HepG2 (cell line): Measurements from ENCODE around the gene ATG5. TPM values are rescaled to one million over a fixed set of nuclear protein-coding genes. Genes with fewer than 3 reads are reported as not detected.

ENCODE experiments used
- ATAC-seq: fragments of 200-7000 bp; cut with Tn5 transposase; 3 replicates; pipeline ENCODE4 v1.9.1; 2020; ENCODE audit warnings: mild to moderate bottlenecking, moderate library complexity
- Bru-seq: library from RNA; stranded (reverse); fragments of 400-500 nt; gene quantifications from one replicate; lab custom pipeline; 2021; lab: Mats Ljungman, UMichigan
- BruChase-seq, 2 experiments: library from RNA; stranded (reverse); fragments of 400-500 nt; gene quantifications; one replicate each; lab custom pipeline; 2021; lab: Mats Ljungman, UMichigan
- BruUV-seq: library from RNA; stranded (reverse); fragments of 400-500 nt; replicated peaks from 2 replicates; lab custom pipeline; 2021; lab: Mats Ljungman, UMichigan
- CTCF ChIA-PET: fragments of 300-600 bp; formaldehyde crosslinking; extraction: SDS; loops from one replicate; lab custom pipeline; 2021; ENCODE audit warnings: low total read pairs, inconsistent platforms, low intra/inter-chr PET ratio; lab: Yijun Ruan, JAX
- POLR2A ChIA-PET: fragments of 350-600 bp; sonication (Branson Sonifier 250); formaldehyde crosslinking; loops from one replicate; lab custom pipeline; 2020; ENCODE audit warnings: antibody characterized with exemption, inconsistent platforms; lab: Yijun Ruan, JAX
- DNase-seq: peaks from one replicate; pipeline ENCODE4 v3.0.0-alpha.2; 2015; ENCODE audit warnings: low spot score
- FAIRE-seq: peaks from 3 replicates; lab custom pipeline; 2011; peaks lifted over from hg19 to GRCh38; lab: Jason Lieb, UNC
- H2AFZ ChIP-seq: one replicate; pipeline ENCODE4 v1.6.1; 2011; ENCODE audit warnings: low read length, inconsistent platforms
- H3K27ac ChIP-seq: fragments of 300-600 bp; 3 replicates; pipeline ENCODE4 v1.8.0; 2011; ENCODE audit warnings: mixed run types, mild to moderate bottlenecking, mixed read lengths, low read length, inconsistent platforms; ENCODE audit not compliant: insufficient read depth; ENCODE audit errors: extremely low read length
- H3K27me3 ChIP-seq, 2 experiments: fragments of 200-600 bp in 1 of 2; 2 replicates in 1 of 2; 3 replicates in 1 of 2; pipeline versions ENCODE4 v1.6.0 to v1.8.0; 2011; ENCODE audit warnings: low read length in 2 of 2, mild to moderate bottlenecking in 2 of 2, moderate library complexity in 2 of 2, inconsistent platforms in 1 of 2; ENCODE audit not compliant: insufficient read depth in 2 of 2, control insufficient read depth in 1 of 2
- H3K36me3 ChIP-seq, 2 experiments: fragments of 200-600 bp in 1 of 2; replicated peaks in 1 of 2; 2 replicates in 1 of 2; 3 replicates in 1 of 2; pipeline versions ENCODE4 v1.5.1 to v1.8.0; 2011; ENCODE audit warnings: low read length in 2 of 2, inconsistent platforms in 1 of 2; ENCODE audit not compliant: insufficient read depth in 2 of 2, control insufficient read depth in 1 of 2
- H3K4me1 ChIP-seq: 2 replicates; pipeline ENCODE4 v1.5.1; 2012; ENCODE audit warnings: low read length, inconsistent platforms; ENCODE audit not compliant: insufficient read depth
- H3K4me2 ChIP-seq: 2 replicates; pipeline ENCODE4 v1.6.0; 2011; ENCODE audit warnings: low read depth, low read length, inconsistent platforms
- H3K4me3 ChIP-seq, 3 experiments: fragments of 200-600 bp in 1 of 3; sonication (generic), shearing (Covaris generic) in 1 of 3; replicated peaks in 1 of 3; 2 replicates each; pipeline ENCODE4 v1.5.1; 2011 to 2016; ENCODE audit warnings: low read length in 3 of 3, inconsistent platforms in 2 of 3, low read depth in 2 of 3, mild to moderate bottlenecking in 2 of 3, control low read depth in 1 of 3, mixed read lengths in 1 of 3; ENCODE audit not compliant: insufficient read depth in 1 of 3
- H3K79me2 ChIP-seq: one replicate; pipeline ENCODE4 v1.6.1; 2011; ENCODE audit warnings: low read length, inconsistent platforms; ENCODE audit not compliant: insufficient read depth
- H3K9ac ChIP-seq: 2 replicates; pipeline ENCODE4 v1.6.0; 2011; ENCODE audit warnings: mild to moderate bottlenecking, low read depth, low read length, inconsistent platforms; ENCODE audit not compliant: insufficient read depth
- H3K9me3 ChIP-seq: 2 replicates; pipeline ENCODE4 v1.5.1; 2012; ENCODE audit warnings: mild to moderate bottlenecking, low read length
- H4K20me1 ChIP-seq: 2 replicates; pipeline ENCODE4 v1.6.0; 2011; ENCODE audit warnings: inconsistent platforms, mild to moderate bottlenecking, low read length, moderate library complexity; ENCODE audit not compliant: insufficient read depth
- TBX2 ChIP-seq: sonication (generic); formaldehyde crosslinking; IDR thresholded peaks from 2 replicates; pipeline ENCODE4 v1.5.0; 2020; ENCODE audit warnings: missing genetic modification reagents, mild to moderate bottlenecking, borderline replicate concordance
- ZNF609 ChIP-seq: sonication (generic); formaldehyde crosslinking; IDR thresholded peaks from 2 replicates; pipeline ENCODE4 v1.4.0; 2020; ENCODE audit warnings: mild to moderate bottlenecking, missing genetic modification reagents, borderline replicate concordance
- ZSCAN31 ChIP-seq: sonication (generic); formaldehyde crosslinking; IDR thresholded peaks from 2 replicates; pipeline ENCODE4 v1.5.0; 2020; ENCODE audit warnings: low read depth, mild to moderate bottlenecking, missing genetic modification reagents
- WGBS: methylation state at CpG from one replicate; pipeline ENCODE4 v1.1.6; 2017; ENCODE audit warnings: low lambda C conversion rate; 5-methylcytosine and 5-hydroxymethylcytosine counted together
- in situ Hi-C: cut with HindIII; loops from 2 replicates; pipeline ENCODE4 v1.10.0; 2017; ENCODE audit warnings: low pct_unique_long_range_greater_than_20kb; ENCODE audit not compliant: extremely low pct_ligation_motif_present
- intact Hi-C: fragments of 100-400 bp; cut with micrococcal nuclease; formaldehyde crosslinking; loops from one replicate; pipeline ENCODE4 v1.10.0; 2022; ENCODE audit not compliant: unreplicated experiment
- long read RNA-seq, 2 experiments: library from RNA in 1 of 2; library from polyadenylated mRNA in 1 of 2; stranded (forward) in 1 of 2; unstranded in 1 of 2; transcript quantifications; one replicate each; pipeline ENCODE4 v2.0.0, GENCODE V29; 2019 to 2022
- polyA minus RNA-seq, 3 experiments: library from RNA; depleted of rRNA, polyadenylated mRNA; stranded (reverse); fragments of >200 nt; gene quantifications; 2 replicates each; pipeline ENCODE4 v1.2.3, GENCODE V29; 2011; ENCODE audit warnings: low replicate concordance in 1 of 3
- polyA plus RNA-seq, 8 experiments: library from polyadenylated mRNA; depleted of rRNA in 3 of 8; stranded (reverse) in 7 of 8; unstranded in 1 of 8; fragments of >200 nt; fragmentation: Illumina TruSeq in 4 of 8; extraction: Trizol in 4 of 8; gene quantifications; 2 replicates each; pipeline versions ENCODE4 v1.2.1 to v1.2.3, GENCODE V29; 2011 to 2016; ENCODE audit warnings: low read depth in 4 of 8, missing spikeins in 1 of 8, mixed read lengths in 1 of 8; ENCODE audit not compliant: insufficient read depth in 1 of 8
- total RNA-seq, 5 experiments: library from RNA; depleted of rRNA; stranded (reverse); fragments of >200 nt; fragmentation: Illumina TruSeq; extraction: Trizol; gene quantifications; 2 replicates each; pipeline ENCODE4 v1.2.3, GENCODE V29; 2016; ENCODE audit warnings: low read depth in 1 of 5
- TF ChIP-seq, protein P1 (sequence below): sonication (generic); formaldehyde crosslinking; IDR thresholded peaks from 2 replicates; pipeline ENCODE4 v1.5.0; 2020; ENCODE audit warnings: missing genetic modification reagents
- TF ChIP-seq, protein P2 (sequence below): sonication (generic); formaldehyde crosslinking; IDR thresholded peaks from 2 replicates; pipeline ENCODE4 v1.4.0; 2020; ENCODE audit warnings: missing genetic modification reagents, mild to moderate bottlenecking, borderline replicate concordance

The ATG5 gene
- 48.0 and 56.8 TPM in 2 replicates for total RNA-seq (2016; rRNA removed; fragmentation: Illumina TruSeq; extraction: Trizol)
- total RNA-seq (2016; cell fraction: cytosol; rRNA removed; fragmentation: Illumina TruSeq; extraction: Trizol; ENCODE audit: low read depth) = 13.1 and 21.9 TPM in 2 replicates
- total RNA-seq (2016; cell fraction: insoluble cytoplasmic fraction; rRNA removed; fragmentation: Illumina TruSeq; extraction: Trizol) = 45.0 and 61.9 TPM in 2 replicates
- 42.6 and 44.2 TPM in 2 replicates for total RNA-seq (2016; cell fraction: membrane; rRNA removed; fragmentation: Illumina TruSeq; extraction: Trizol)
- total RNA-seq (2016; cell fraction: nucleus; rRNA removed; fragmentation: Illumina TruSeq; extraction: Trizol) = 29.4 and 34.0 TPM in 2 replicates
- polyA plus RNA-seq (2011; rRNA removed) = 15.0 and 21.3 TPM in 2 replicates
- polyA plus RNA-seq (2011; cell fraction: cytosol; rRNA removed) = 7.3 and 11.1 TPM in 2 replicates
- polyA plus RNA-seq (2011; cell fraction: nucleus; rRNA removed) = 4.8 and 5.6 TPM in 2 replicates
- polyA plus RNA-seq (2012) = 20.3 and 21.3 TPM in 2 replicates
- polyA plus RNA-seq (2016; cell fraction: cytosol; fragmentation: Illumina TruSeq; extraction: Trizol; ENCODE audit: low read depth) = 17.0 and 23.6 TPM in 2 replicates
- 45.3 and 56.4 TPM in 2 replicates for polyA plus RNA-seq (2016; cell fraction: insoluble cytoplasmic fraction; fragmentation: Illumina TruSeq; extraction: Trizol; ENCODE audit: low read depth)
- 26.5 and 29.5 TPM in 2 replicates for polyA plus RNA-seq (2016; cell fraction: membrane; fragmentation: Illumina TruSeq; extraction: Trizol; ENCODE audit: low read depth)
- 22.5 and 23.3 TPM in 2 replicates for polyA plus RNA-seq (2016; cell fraction: nucleus; fragmentation: Illumina TruSeq; extraction: Trizol; ENCODE audit: insufficient read depth, low read depth)
- 5.8 and 12.9 TPM in 2 replicates for polyA minus RNA-seq (2011; rRNA and poly(A)+ RNA removed; ENCODE audit: low replicate concordance)
- 11.5 and 15.6 TPM in 2 replicates for polyA minus RNA-seq (2011; cell fraction: cytosol; rRNA and poly(A)+ RNA removed)
- polyA minus RNA-seq (2011; cell fraction: nucleus; rRNA and poly(A)+ RNA removed) = 51.4 and 60.9 TPM in 2 replicates
- Bru-seq, nascent RNA = percentile 69 among the genes with signal in this experiment
- percentile 49 among the genes with signal in this experiment for BruChase-seq, experiment 1, labeled RNA remaining after a 6-hour chase
- BruChase-seq, experiment 2, labeled RNA remaining after a 2-hour chase = percentile 54 among the genes with signal in this experiment
- long read RNA-seq, experiment 1, transcript ATG5-208 (7 exons, 3,035 nt) = minor isoform, 6 of 48 reads
- long read RNA-seq, experiment 1, transcript ATG5-204 (8 exons, 3,216 nt) = major isoform, 35 of 48 reads
- long read RNA-seq, experiment 1, partial matches to known transcripts = 2 of 48 reads
- long read RNA-seq, experiment 1, other reads (novel, unspliced or antisense) = 3 of 48 reads
- long read RNA-seq, experiment 2, transcript ATG5-204 (8 exons, 3,216 nt) = major isoform, 23 of 46 reads
- long read RNA-seq, experiment 2, partial matches to known transcripts = 2 of 46 reads
- long read RNA-seq, experiment 2, other reads (novel, unspliced or antisense) = 19 of 46 reads

DNA sequence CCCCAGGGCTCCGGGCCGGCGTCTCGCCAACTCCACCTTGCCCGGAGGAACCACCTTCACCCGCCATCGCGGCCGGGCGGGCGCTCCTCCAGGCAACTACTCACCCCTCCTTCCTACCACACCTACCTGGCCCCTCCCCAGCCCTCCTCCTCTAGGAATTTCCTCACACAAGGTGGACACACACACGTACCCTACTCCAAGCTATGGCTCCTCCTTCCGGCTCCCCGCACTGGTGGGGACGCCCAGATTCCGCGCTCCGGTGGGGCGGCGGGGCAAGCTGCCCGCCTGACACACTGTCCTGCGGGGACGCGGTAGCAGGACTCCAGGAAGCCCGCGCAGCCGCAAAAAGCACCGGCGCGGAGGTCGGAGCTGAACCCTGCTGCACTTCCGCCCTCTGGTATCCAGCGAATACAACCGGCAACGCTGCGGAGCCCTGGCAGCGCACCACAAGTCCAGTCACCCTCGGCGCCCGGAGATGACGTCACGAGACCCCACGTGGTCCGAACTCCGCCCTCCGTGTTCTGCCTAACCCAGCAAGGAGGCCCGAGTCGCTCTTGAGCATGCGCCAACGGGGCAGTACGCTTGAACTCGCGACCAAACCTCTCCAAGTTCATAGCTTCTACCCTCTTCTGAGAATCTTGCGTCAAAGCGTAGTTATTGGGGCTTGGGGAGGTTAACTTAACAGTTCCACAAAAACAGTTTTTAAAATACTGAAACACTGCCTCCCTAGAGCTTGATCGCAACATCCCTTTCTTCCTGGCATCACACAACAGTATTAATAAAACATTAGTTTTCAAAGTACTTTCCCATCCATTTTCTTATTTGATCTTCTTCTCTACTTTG is at the start of gene ATG5:
Gene ATG5, minus strand, starts transcription at position 425 of the 843 bp plus-strand sequence. CDS start 9,552 bp downstream, outside the sequence.
- H3K36me3 ChIP-seq = no peaks in the 10 kb centered on the region
- peak within 1 kb of the TSS; percentile 82 for H3K9ac ChIP-seq
- peak; percentile 96 for FAIRE-seq
- in situ Hi-C loops (loop anchor here (25.0 kb wide), 1 partner anchor 662 kb away; no protein-coding TSS in a partner anchor), intact Hi-C loops (no loop called here)
- BruUV-seq = TSS peak; percentile 85
- no peaks in the 10 kb centered on the region for H4K20me1 ChIP-seq
- ATAC-seq = peak; percentile 98
- H3K79me2 ChIP-seq = peaks cover 41% of the 10 kb centered on the region
- H3K4me1 ChIP-seq = peaks cover 26% of the 10 kb centered on the region
- no peaks in the 10 kb centered on the region for H3K9me3 ChIP-seq
- peaks cover 0 to 26% of the 10 kb centered on the region in 2 experiments; a peak in 3 of 5 replicates for H3K27me3 ChIP-seq
- DNase-seq = peak; percentile 96
- peak within 1 kb of the TSS; percentile 86 for H3K4me2 ChIP-seq
- 6% methylated on average over 18 of the region's 56 CpGs for WGBS
- CTCF ChIA-PET = no interaction called here
- peak within 1 kb of the TSS; percentile 85 to 95 (median 89) for H3K4me3 ChIP-seq
- POLR2A ChIA-PET = interaction anchor here (1.0 to 1.9 kb wide), 6 partner anchors 10 to 63 kb away, joined by 3 to 15 read pairs (median 7); no protein-coding TSS in a partner anchor
- peak within 1 kb of the TSS; percentile 94 for H3K27ac ChIP-seq
- peak within 1 kb of the TSS; percentile 97 for H2AFZ ChIP-seq
- TF ChIP-seq ZNF609 (peak; percentile 73), ZSCAN31 (CRISPR knock-in tag) (peak; percentile 86), TBX2 (CRISPR knock-in tag) (peak; percentile 78)
- TF ChIP-seq, protein P1, sequence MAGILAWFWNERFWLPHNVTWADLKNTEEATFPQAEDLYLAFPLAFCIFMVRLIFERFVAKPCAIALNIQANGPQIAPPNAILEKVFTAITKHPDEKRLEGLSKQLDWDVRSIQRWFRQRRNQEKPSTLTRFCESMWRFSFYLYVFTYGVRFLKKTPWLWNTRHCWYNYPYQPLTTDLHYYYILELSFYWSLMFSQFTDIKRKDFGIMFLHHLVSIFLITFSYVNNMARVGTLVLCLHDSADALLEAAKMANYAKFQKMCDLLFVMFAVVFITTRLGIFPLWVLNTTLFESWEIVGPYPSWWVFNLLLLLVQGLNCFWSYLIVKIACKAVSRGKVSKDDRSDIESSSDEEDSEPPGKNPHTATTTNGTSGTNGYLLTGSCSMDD = no peak
- TF ChIP-seq, protein P2, sequence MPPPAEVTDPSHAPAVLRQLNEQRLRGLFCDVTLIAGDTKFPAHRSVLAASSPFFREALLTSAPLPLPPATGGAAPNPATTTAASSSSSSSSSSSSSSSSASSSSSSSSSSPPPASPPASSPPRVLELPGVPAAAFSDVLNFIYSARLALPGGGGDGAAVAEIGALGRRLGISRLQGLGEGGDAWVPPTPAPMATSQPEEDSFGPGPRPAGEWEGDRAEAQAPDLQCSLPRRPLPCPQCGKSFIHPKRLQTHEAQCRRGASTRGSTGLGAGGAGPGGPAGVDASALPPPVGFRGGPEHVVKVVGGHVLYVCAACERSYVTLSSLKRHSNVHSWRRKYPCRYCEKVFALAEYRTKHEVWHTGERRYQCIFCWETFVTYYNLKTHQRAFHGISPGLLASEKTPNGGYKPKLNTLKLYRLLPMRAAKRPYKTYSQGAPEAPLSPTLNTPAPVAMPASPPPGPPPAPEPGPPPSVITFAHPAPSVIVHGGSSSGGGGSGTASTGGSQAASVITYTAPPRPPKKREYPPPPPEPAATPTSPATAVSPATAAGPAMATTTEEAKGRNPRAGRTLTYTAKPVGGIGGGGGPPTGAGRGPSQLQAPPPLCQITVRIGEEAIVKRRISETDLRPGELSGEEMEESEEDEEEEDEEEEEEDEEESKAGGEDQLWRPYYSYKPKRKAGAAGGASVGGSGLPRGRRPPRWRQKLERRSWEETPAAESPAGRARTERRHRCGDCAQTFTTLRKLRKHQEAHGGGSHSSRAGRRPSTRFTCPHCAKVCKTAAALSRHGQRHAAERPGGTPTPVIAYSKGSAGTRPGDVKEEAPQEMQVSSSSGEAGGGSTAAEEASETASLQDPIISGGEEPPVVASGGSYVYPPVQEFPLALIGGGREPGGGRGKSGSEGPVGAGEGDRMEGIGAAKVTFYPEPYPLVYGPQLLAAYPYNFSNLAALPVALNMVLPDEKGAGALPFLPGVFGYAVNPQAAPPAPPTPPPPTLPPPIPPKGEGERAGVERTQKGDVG (CRISPR knock-in tag) = peak; percentile 68; the same call in 1 of the 2 replicates
